Measurements from ENCODE around the gene UBE2K. TPM values are rescaled to one million over a fixed set of nuclear protein-coding genes. Genes with fewer than 3 reads are reported as not detected.
"Not testable (repeated sequence)": the region's sequence is repeated elsewhere in the genome, so short reads cannot be mapped to it uniquely, and the experiment has no call there.

UBE2K gene
- total RNA-seq, 2 experiments from 2014 or later = 69.5 to 77.1 TPM

- DNase-seq = no peak
- Mint-ChIP-seq H3K27ac (no peak overlapping the region), H3K4me1 (ENCODE audit: low read depth) (peaks cover 5% of the 10 kb centered on the region), H3K36me3 (ENCODE audit: low read depth) (no peaks in the 10 kb centered on the region), H3K4me3 (no peak overlapping the region), H3K27me3 (no peaks in the 10 kb centered on the region), H3K9me3 (no peaks in the 10 kb centered on the region)
- no peak for ATAC-seq
- intact Hi-C loops (cut with micrococcal nuclease) = no loop called here
- TF ChIP-seq CTCF (IDR thresholded peaks at IDR 0.05) = no peak
- POLR2A ChIA-PET = no interaction called here
- CTCF ChIA-PET = interaction anchor here (1.1 kb wide), 1 partner anchor 191 kb away, joined by 3 read pairs; no protein-coding TSS in a partner anchor
These were observed 37.2 kb upstream of the UBE2K start for GRCh38 chr4:39660757-39661156.

GRCh38 chr4:39662683-39663082 lies 35.3 kb upstream of the UBE2K start:
- POLR2A ChIA-PET = interaction anchor here (0.6 to 0.7 kb wide), 2 partner anchors 47 to 114 kb away, joined by 3 to 5 read pairs; no protein-coding TSS in a partner anchor
- no peak for TF ChIP-seq CTCF (IDR thresholded peaks at IDR 0.05)

GRCh38 chr4:39664828-39665731 lies 32.9 kb upstream of the UBE2K start:
- ChIA-PET POLR2A (interaction anchor here (0.6 kb wide), 1 partner anchor 26 kb away, joined by 3 read pairs; the partner anchor contains the start of gene SMIM14), CTCF (no interaction called here)
- H3K4me1 Mint-ChIP-seq (ENCODE audit: low read depth) = no peaks in the 10 kb centered on the region

More at GRCh38 chr4:39662683-39663082, 35.3 kb upstream of the UBE2K start:
- H3K4me3 Mint-ChIP-seq = no peak overlapping the region
- intact Hi-C loops (cut with micrococcal nuclease) = no loop called here
- no peaks in the 10 kb centered on the region for H3K27me3 Mint-ChIP-seq
- CTCF ChIA-PET = no interaction called here
- no peaks in the 10 kb centered on the region for H3K4me1 Mint-ChIP-seq (ENCODE audit: low read depth)
- no peaks in the 10 kb centered on the region for H3K36me3 Mint-ChIP-seq (ENCODE audit: low read depth)
- no peak for DNase-seq
- H3K9me3 Mint-ChIP-seq = no peaks in the 10 kb centered on the region
- H3K27ac Mint-ChIP-seq = no peak overlapping the region
- no peak for ATAC-seq

GRCh38 chr4:39667706-39668105 lies 30.2 kb upstream of the UBE2K start:
- no peaks in the 10 kb centered on the region for H3K9me3 Mint-ChIP-seq
- POLR2A ChIA-PET = no interaction called here
- TF ChIP-seq CTCF (IDR thresholded peaks at IDR 0.05) = no peak
- no peak for DNase-seq
- no peaks in the 10 kb centered on the region for H3K4me1 Mint-ChIP-seq (ENCODE audit: low read depth)
- intact Hi-C loops (cut with micrococcal nuclease) = no loop called here
- ATAC-seq = no peak
- no peak overlapping the region for H3K4me3 Mint-ChIP-seq
- CTCF ChIA-PET = interaction anchor here (0.9 kb wide), 1 partner anchor 198 kb away, joined by 3 read pairs; no protein-coding TSS in a partner anchor
- no peaks in the 10 kb centered on the region for H3K36me3 Mint-ChIP-seq (ENCODE audit: low read depth)
- H3K27ac Mint-ChIP-seq = no peak overlapping the region
- H3K27me3 Mint-ChIP-seq = no peaks in the 10 kb centered on the region

More at GRCh38 chr4:39664828-39665731, 32.9 kb upstream of the UBE2K start:
- H3K4me3 Mint-ChIP-seq = no peak overlapping the region
- no peak for ATAC-seq
- H3K27ac Mint-ChIP-seq = no peak overlapping the region
- no peaks in the 10 kb centered on the region for H3K36me3 Mint-ChIP-seq (ENCODE audit: low read depth)
- H3K9me3 Mint-ChIP-seq = no peaks in the 10 kb centered on the region
- intact Hi-C loops (cut with micrococcal nuclease) = no loop called here
- H3K27me3 Mint-ChIP-seq = no peaks in the 10 kb centered on the region
- no peak for DNase-seq
- no peak for TF ChIP-seq CTCF (IDR thresholded peaks at IDR 0.05)

- CTCF ChIA-PET = interaction anchor here (0.6 to 1.1 kb wide), 4 partner anchors 9 to 200 kb away, joined by 3 read pairs; no protein-coding TSS in a partner anchor
- Mint-ChIP-seq H3K27me3 (no peaks in the 10 kb centered on the region), H3K4me1 (ENCODE audit: low read depth) (no peaks in the 10 kb centered on the region), H3K9me3 (no peaks in the 10 kb centered on the region), H3K36me3 (ENCODE audit: low read depth) (no peaks in the 10 kb centered on the region), H3K27ac (no peak overlapping the region), H3K4me3 (no peak overlapping the region)
- POLR2A ChIA-PET = no interaction called here
- ATAC-seq (no peak), DNase-seq (no peak)
- intact Hi-C loops (cut with micrococcal nuclease) = no loop called here
- TF ChIP-seq CTCF (IDR thresholded peaks at IDR 0.05) = no peak
These were observed 29.0 kb upstream of the UBE2K start for GRCh38 chr4:39668887-39669286.

- DNase-seq; H3K36me3 Mint-ChIP-seq (ENCODE audit: low read depth); H3K4me1 Mint-ChIP-seq (ENCODE audit: low read depth); POLR2A ChIA-PET; intact Hi-C loops (cut with micrococcal nuclease); ATAC-seq; H3K27me3 Mint-ChIP-seq; H3K9me3 Mint-ChIP-seq; H3K4me3 Mint-ChIP-seq; CTCF ChIA-PET; H3K27ac Mint-ChIP-seq: not testable (repeated sequence)
These were observed 27.6 kb upstream of the UBE2K start for GRCh38 chr4:39670296-39670695.

GRCh38 chr4:39675681-39676080 lies 22.3 kb upstream of the UBE2K start:
- CTCF ChIA-PET; H3K27ac Mint-ChIP-seq; ATAC-seq; H3K27me3 Mint-ChIP-seq; H3K4me1 Mint-ChIP-seq (ENCODE audit: low read depth); H3K4me3 Mint-ChIP-seq; DNase-seq; H3K36me3 Mint-ChIP-seq (ENCODE audit: low read depth); intact Hi-C loops (cut with micrococcal nuclease); H3K9me3 Mint-ChIP-seq: not testable (repeated sequence)
- POLR2A ChIA-PET = interaction anchor here (0.5 kb wide), 1 partner anchor 354 kb away, joined by 4 read pairs; no protein-coding TSS in a partner anchor
